Liver (tissue), 9 donors: Measurements from ENCODE around the gene CDH4. TPM values are rescaled to one million over a fixed set of nuclear protein-coding genes. Genes with fewer than 3 reads are reported as not detected.

Experiments used
- DNase-seq: peaks from one replicate; pipeline ENCODE4 v3.0.0-alpha.2; 2017; ENCODE audit warnings: low spot score
- H3K27ac ChIP-seq, 2 donors: one replicate each; pipeline ENCODE4 v1.7.0; 2013; ENCODE audit warnings: inconsistent platforms in 2 of 2, low read length in 2 of 2, control low read depth in 1 of 2, low read depth in 1 of 2, mild to moderate bottlenecking in 1 of 2
- H3K27me3 ChIP-seq, 4 donors: one replicate each; pipeline versions ENCODE4 v1.6.1 to v1.7.0; 2013; ENCODE audit warnings: low read length in 3 of 4, inconsistent platforms in 1 of 4, mild to moderate bottlenecking in 1 of 4, moderate library complexity in 1 of 4; ENCODE audit not compliant: control insufficient read depth in 4 of 4, insufficient read depth in 4 of 4
- H3K36me3 ChIP-seq, 4 donors: one replicate each; pipeline versions ENCODE4 v1.6.1 to v1.7.0; 2013; ENCODE audit warnings: low read length in 3 of 4, mild to moderate bottlenecking in 3 of 4, low read depth in 1 of 4, moderate library complexity in 1 of 4; ENCODE audit not compliant: control insufficient read depth in 4 of 4, insufficient read depth in 3 of 4
- H3K4me1 ChIP-seq, 4 donors: one replicate each; pipeline versions ENCODE4 v1.6.1 to v1.7.0; 2013; ENCODE audit warnings: low read length in 3 of 4, mild to moderate bottlenecking in 3 of 4, moderate library complexity in 1 of 4; ENCODE audit not compliant: control insufficient read depth in 4 of 4, insufficient read depth in 4 of 4
- H3K4me3 ChIP-seq, 3 donors: one replicate each; pipeline versions ENCODE4 v1.6.1 to v1.7.0; 2013; ENCODE audit warnings: low read length in 3 of 3, control low read depth in 1 of 3, low read depth in 1 of 3, mild to moderate bottlenecking in 1 of 3
- H3K9ac ChIP-seq, 2 donors: one replicate each; pipeline ENCODE4 v1.7.0; 2013; ENCODE audit warnings: low read length in 2 of 2, mild to moderate bottlenecking in 2 of 2, moderate library complexity in 2 of 2, control low read depth in 1 of 2, low read depth in 1 of 2
- H3K9me3 ChIP-seq, 4 donors: one replicate each; pipeline versions ENCODE4 v1.6.1 to v1.7.0; 2013; ENCODE audit warnings: low read length in 3 of 4; ENCODE audit not compliant: control insufficient read depth in 4 of 4
- EGR1 ChIP-seq, 2 donors: IDR thresholded peaks; 2 replicates each; pipeline ENCODE4 v1.6.1; 2016 to 2018; ENCODE audit warnings: antibody characterized with exemption in 2 of 2, low read depth in 2 of 2
- FOXA1 ChIP-seq: IDR thresholded peaks from 2 replicates; pipeline ENCODE4 v1.6.1; 2016; ENCODE audit warnings: antibody characterized with exemption
- FOXA2 ChIP-seq: IDR thresholded peaks from 2 replicates; pipeline ENCODE4 v1.6.1; 2016; ENCODE audit warnings: antibody characterized with exemption
- GABPA ChIP-seq, 2 donors: IDR thresholded peaks in 1 of 2; conservative IDR thresholded peaks in 1 of 2; 2 replicates each; pipeline ENCODE4 v1.6.1; 2016; ENCODE audit warnings: antibody characterized with exemption in 2 of 2, mild to moderate bottlenecking in 1 of 2, moderate library complexity in 1 of 2
- HNF4A ChIP-seq, 2 donors: conservative IDR thresholded peaks; 2 replicates each; pipeline ENCODE4 v1.6.1; 2016; ENCODE audit warnings: antibody characterized with exemption in 2 of 2, mild to moderate bottlenecking in 2 of 2
- HNF4G ChIP-seq: IDR thresholded peaks from 2 replicates; pipeline ENCODE4 v1.6.1; 2016; ENCODE audit warnings: antibody characterized with exemption
- JUND ChIP-seq, 2 donors: IDR thresholded peaks; 2 replicates each; pipeline ENCODE4 v1.6.1; 2016; ENCODE audit warnings: antibody characterized with exemption in 2 of 2
- MAX ChIP-seq: IDR thresholded peaks from 2 replicates; pipeline ENCODE4 v1.6.1; 2016; ENCODE audit warnings: antibody characterized with exemption
- NR2F2 ChIP-seq: IDR thresholded peaks from 2 replicates; pipeline ENCODE4 v1.6.1; 2016; ENCODE audit warnings: antibody characterized with exemption
- RAD21 ChIP-seq, 2 donors: IDR thresholded peaks; 2 replicates each; pipeline ENCODE4 v1.6.1; 2016; ENCODE audit warnings: antibody characterized with exemption in 2 of 2, mild to moderate bottlenecking in 2 of 2
- REST ChIP-seq: IDR thresholded peaks from 2 replicates; pipeline ENCODE4 v1.6.1; 2016; ENCODE audit warnings: antibody characterized with exemption, mild to moderate bottlenecking
- RXRA ChIP-seq, 2 donors: IDR thresholded peaks; 2 replicates each; pipeline ENCODE4 v1.6.1; 2017 to 2018; ENCODE audit warnings: antibody characterized with exemption in 2 of 2, mild to moderate bottlenecking in 1 of 2
- SP1 ChIP-seq: IDR thresholded peaks from 2 replicates; pipeline ENCODE4 v1.6.1; 2018; ENCODE audit warnings: antibody characterized with exemption, mild to moderate bottlenecking
- TAF1 ChIP-seq: conservative IDR thresholded peaks from 2 replicates; pipeline ENCODE4 v1.6.1; 2016; ENCODE audit warnings: antibody characterized with exemption, mild to moderate bottlenecking
- YY1 ChIP-seq: IDR thresholded peaks from 2 replicates; pipeline ENCODE4 v1.6.1; 2016; ENCODE audit warnings: antibody characterized with exemption, mild to moderate bottlenecking
- WGBS: extraction: QIAGEN DNeasy Blood & Tissue Kit; methylation state at CpG from one replicate; pipeline ENCODE4 v1.1.7; 2013; 5-methylcytosine and 5-hydroxymethylcytosine counted together
- polyA plus RNA-seq, 2 donors: library from polyadenylated mRNA; stranded (reverse) in 1 of 2; unstranded in 1 of 2; fragments of 200-250 nt in 1 of 2; fragments of >200 nt in 1 of 2; fragmentation: Nextera tagmentation in 1 of 2; extraction: Ambion mirVana in 1 of 2; gene quantifications; one replicate each; pipeline versions ENCODE4 v1.2.1 to v1.2.3, GENCODE V29; 2013 to 2015
- total RNA-seq, 2 donors: library from RNA; depleted of rRNA; stranded (reverse); fragments of >200 nt; gene quantifications; one replicate each; pipeline ENCODE4 v1.2.3, GENCODE V29; 2014
- donor health status: healthy.
- donor health status: healthy.
- donor health status: healthy.
- donor health status: healthy.
- donor health status: healthy.

The CDH4 gene
- total and polyA plus RNA-seq, 4 donors, result 0.03 to 0.25 (median 0.19) TPM; not detected in 1

- Histone ChIP-seq H3K36me3 (no peaks in the 10 kb centered on the region), H3K4me1 (no peaks in the 10 kb centered on the region), H3K9me3 (no peaks in the 10 kb centered on the region), H3K4me3 (no peak overlapping the region), H3K9ac (no peak overlapping the region), H3K27ac (no peak overlapping the region), H3K27me3 (no peaks in the 10 kb centered on the region)
- no peak for DNase-seq
- TF ChIP-seq REST, result no peak
- no peak for TF ChIP-seq TAF1
- no peak for TF ChIP-seq EGR1 (IDR thresholded peaks at IDR 0.05; ENCODE audit: low read depth in 2 of 2)
- TF ChIP-seq JUND (IDR thresholded peaks at IDR 0.05), result no peak
- 65% methylated on average over 18 of the region's 18 CpGs for whole genome bisulfite sequencing
Observed at GRCh38 chr20:61756966-61757677, 505.1 kb downstream of the CDH4 start.

GRCh38 chr20:61757678-61758563 lies 505.9 kb downstream of the CDH4 start:
- Histone ChIP-seq H3K9me3 (no peaks in the 10 kb centered on the region), H3K4me3 (no peak overlapping the region), H3K27ac (no peak overlapping the region), H3K9ac (no peak overlapping the region), H3K36me3 (no peaks in the 10 kb centered on the region), H3K27me3 (no peaks in the 10 kb centered on the region), H3K4me1 (no peaks in the 10 kb centered on the region)
- 77% methylated on average over 25 of the region's 25 CpGs for WGBS
- no peak for DNase-seq
- no peak for TF ChIP-seq JUND (IDR thresholded peaks at IDR 0.05)
- TF ChIP-seq RAD21 (IDR thresholded peaks at IDR 0.05), result no peak
- no peak for TF ChIP-seq YY1
- no peak for TF ChIP-seq RXRA (IDR thresholded peaks at IDR 0.05)
- TF ChIP-seq NR2F2, result no peak
- TF ChIP-seq GABPA (IDR thresholded peaks at IDR 0.05 in 1 of 2, conservative IDR thresholded peaks at IDR 0.05 in 1 of 2), result no peak
- TF ChIP-seq TAF1, result no peak
- no peak for TF ChIP-seq SP1
- no peak for TF ChIP-seq HNF4A (conservative IDR thresholded peaks at IDR 0.05)
- no peak for TF ChIP-seq REST
- no peak for TF ChIP-seq FOXA2
- no peak for TF ChIP-seq EGR1 (IDR thresholded peaks at IDR 0.05; ENCODE audit: low read depth in 2 of 2)
- TF ChIP-seq HNF4G, result no peak
- no peak for TF ChIP-seq FOXA1
- TF ChIP-seq MAX, result no peak
